ENCODE measurements around the gene NNMT.

DNA sequence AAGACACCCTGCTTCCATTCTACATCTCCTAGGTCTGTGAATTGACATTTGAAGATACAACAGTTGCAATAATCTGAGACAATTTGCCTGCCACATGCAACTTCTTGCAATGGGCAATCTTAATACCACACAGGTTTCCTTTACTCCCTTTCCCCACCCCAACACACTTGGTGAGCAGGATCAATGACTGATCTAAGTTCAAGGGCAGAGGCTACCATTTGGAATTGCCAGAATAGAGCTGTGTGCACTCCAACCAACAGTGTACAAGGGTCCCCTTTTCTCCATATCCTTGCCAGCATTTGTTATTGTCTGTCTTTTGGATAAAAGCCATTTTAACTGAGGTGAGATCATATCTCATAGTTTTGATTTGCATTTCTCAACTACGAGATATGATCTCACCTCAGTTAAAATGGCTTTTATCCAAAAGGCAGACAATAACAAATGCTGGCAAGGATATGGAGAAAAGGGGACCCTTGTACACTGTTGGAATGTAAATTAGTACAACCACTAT is 2.9 kb upstream of the NNMT start:
- TF ChIP-seq CTCF (IDR thresholded peaks at IDR 0.05; ENCODE audit: low read depth, low read length, poor library complexity, severe bottlenecking) (no peak), EZH2phosphoT487 (IDR thresholded peaks at IDR 0.05; ENCODE audit: borderline replicate concordance, low read length) (no peak)
